ENCODE measurements around the gene CYP2C9. TPM values are rescaled to one million over a fixed set of nuclear protein-coding genes. Genes with fewer than 3 reads are reported as not detected.
"Not testable (repeated sequence)": the region's sequence is repeated elsewhere in the genome, so short reads cannot be mapped to it uniquely, and the experiment has no call there.

Gene CYP2C9
- 1 to 10 TPM in 3 of 4 donors, under 1 TPM in 1; 0.70 to 4.1 (median 2.3) TPM for polyA plus RNA-seq (ENCODE audit: insufficient read length in 4 of 4)

DNA sequence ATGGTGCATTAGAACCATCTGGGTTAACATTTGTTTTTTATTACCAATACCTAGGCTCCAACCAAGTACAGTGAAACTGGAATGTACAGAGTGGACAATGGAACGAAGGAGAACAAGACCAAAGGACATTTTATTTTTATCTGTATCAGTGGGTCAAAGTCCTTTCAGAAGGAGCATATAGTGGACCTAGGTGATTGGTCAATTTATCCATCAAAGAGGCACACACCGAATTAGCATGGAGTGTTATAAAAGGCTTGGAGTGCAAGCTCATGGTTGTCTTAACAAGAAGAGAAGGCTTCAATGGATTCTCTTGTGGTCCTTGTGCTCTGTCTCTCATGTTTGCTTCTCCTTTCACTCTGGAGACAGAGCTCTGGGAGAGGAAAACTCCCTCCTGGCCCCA lies at the start of gene CYP2C9:
Gene CYP2C9 (plus strand): TSS at position 276 of the 400 bp plus-strand sequence. CDS start 25 bp downstream, at position 301.
- no peak for DNase-seq (ENCODE audit: low read depth in 4 of 4, low spot score in 2 of 4)

- DNase-seq (ENCODE audit: low read depth in 4 of 4, low spot score in 2 of 4): no peak
Measured at GRCh38 chr10:94889123-94889522, 49.3 kb upstream of the CYP2C9 start.

GRCh38 chr10:94890264-94891022 lies 48.0 kb upstream of the CYP2C9 start:
- no peak for DNase-seq (ENCODE audit: low read depth in 4 of 4, low spot score in 2 of 4)

DNA sequence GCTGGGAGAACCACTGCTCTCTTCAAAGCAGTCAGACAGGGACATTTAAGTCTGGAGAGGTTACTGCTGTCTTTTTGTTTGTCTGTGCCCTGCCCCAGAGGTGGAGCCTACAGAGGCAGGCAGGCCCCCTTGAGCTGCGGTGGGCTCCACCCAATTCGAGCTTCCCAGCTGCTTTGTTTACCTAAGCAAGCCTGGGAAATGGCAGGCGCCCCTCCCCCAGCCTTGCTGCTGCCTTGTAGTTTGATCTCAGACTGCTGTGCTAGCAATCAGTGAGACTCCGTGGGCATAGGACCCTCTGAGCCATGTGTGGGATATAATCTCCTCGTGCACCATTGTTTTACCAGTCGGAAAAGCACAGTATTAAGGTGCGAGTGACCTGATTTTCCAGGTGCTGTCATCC lies 40.0 kb upstream of the CYP2C9 start:
- DNase-seq (ENCODE audit: low read depth in 4 of 4, low spot score in 2 of 4): not testable (repeated sequence)

- DNase-seq (ENCODE audit: low read depth in 4 of 4, low spot score in 2 of 4): no peak
Measured at GRCh38 chr10:94902080-94902479, 36.4 kb upstream of the CYP2C9 start.

- DNase-seq (ENCODE audit: low read depth in 4 of 4, low spot score in 2 of 4): peak in 1 of 4 donors; percentile 12
Measured at GRCh38 chr10:94902570-94902969, 35.9 kb upstream of the CYP2C9 start.

DNA sequence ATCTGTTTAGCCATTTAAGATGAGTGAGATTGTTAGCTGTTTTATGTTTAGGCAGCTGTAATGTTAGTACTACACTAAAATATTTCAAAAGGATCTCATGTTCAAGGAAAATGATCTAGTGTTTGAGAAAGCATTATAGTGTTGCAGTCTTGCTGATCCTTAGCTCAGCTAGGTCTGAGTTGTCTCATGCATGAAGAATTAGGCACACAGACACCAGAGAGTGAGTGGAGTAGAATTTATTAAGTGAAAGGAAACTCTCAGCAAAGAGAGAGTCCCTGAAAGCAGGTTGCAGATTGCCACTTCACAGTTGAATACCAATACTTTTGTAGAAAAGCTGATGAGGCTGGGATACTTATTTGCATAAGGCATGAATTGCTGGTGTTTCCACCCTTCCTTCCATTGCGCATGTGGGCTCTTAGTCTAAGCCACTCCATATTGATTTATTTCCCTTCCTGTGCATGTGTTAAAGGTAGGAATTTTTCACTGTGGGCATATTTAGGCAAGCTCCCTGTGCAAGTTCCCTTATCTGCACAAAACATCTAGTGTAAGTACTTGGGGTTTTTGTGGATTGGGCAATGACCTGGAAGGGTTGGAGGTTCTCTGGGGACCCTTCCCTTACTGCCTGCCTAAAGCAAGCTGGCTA lies 33.8 kb upstream of the CYP2C9 start:
- DNase-seq (ENCODE audit: low read depth in 4 of 4, low spot score in 2 of 4): not testable (repeated sequence)

- no peak for DNase-seq (ENCODE audit: low read depth in 4 of 4, low spot score in 2 of 4)
Measured at GRCh38 chr10:94916423-94916822, 22.0 kb upstream of the CYP2C9 start.

- no peak for DNase-seq (ENCODE audit: low read depth in 4 of 4, low spot score in 2 of 4)
Measured at GRCh38 chr10:94936721-94937120, 1.7 kb upstream of the CYP2C9 start.

DNA sequence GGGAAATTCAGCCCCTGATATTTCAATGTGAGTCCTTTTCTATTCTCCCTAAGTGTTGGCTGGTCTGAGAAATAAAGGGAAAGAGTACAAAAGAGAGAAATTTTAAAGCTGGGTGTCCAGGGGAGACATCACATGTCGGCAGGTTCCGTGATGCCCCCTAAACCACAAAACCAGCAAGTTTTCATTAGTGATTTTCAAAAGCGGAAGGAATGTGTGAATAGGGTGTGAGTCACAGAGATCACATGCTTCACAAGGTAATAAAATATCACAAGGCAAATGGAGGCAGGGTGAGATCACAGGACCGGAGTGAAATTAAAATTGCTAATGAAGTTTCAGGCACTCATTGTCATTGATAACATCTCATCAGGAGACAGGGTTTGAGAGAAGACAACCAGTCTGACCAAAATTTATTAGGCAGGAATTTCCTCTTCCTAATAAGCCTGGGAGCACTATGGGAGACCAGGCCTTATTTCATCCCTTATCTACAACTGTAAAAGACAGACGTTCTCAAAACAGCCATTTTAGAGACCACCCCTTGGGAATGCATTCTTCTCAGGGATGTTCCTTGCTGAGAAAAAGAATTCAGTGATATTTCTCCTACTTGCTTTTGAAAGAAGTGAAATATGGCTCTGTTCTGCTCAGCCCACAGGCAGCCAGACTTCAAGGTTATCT lies 5.1 kb downstream of the CYP2C9 start:
- DNase-seq (ENCODE audit: low read depth in 4 of 4, low spot score in 2 of 4): not testable (repeated sequence)

GRCh38 chr10:94946181-94946580 lies 7.7 kb downstream of the CYP2C9 start:
- not testable (repeated sequence) for DNase-seq (ENCODE audit: low read depth in 4 of 4, low spot score in 2 of 4)

- DNase-seq (ENCODE audit: low read depth in 4 of 4, low spot score in 2 of 4): peak in 3 of 4 donors; percentile 5 to 32 (median 14)
Measured at GRCh38 chr10:94963901-94964300, 25.4 kb downstream of the CYP2C9 start.

DNA sequence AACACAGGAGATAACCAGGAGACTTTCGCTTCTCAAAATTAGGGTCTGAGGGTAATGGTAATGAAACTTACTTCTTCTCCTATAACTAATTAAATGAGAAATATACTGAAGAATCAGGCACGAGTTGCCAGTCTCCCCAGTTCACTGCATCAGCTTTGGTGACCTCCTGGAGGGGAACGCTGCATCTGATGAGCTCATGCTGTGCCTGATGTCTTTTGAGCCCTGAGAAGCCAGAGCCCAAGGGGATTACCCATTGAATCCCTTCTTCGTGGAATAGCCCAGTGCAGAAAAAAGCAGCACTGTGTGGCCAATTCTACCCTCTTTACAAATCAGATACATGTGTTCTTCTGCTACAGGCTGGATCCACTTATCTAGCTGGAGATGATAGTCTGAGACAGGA lies 45.1 kb downstream of the CYP2C9 start:
- no peak for DNase-seq (ENCODE audit: low read depth in 4 of 4, low spot score in 2 of 4)

DNA sequence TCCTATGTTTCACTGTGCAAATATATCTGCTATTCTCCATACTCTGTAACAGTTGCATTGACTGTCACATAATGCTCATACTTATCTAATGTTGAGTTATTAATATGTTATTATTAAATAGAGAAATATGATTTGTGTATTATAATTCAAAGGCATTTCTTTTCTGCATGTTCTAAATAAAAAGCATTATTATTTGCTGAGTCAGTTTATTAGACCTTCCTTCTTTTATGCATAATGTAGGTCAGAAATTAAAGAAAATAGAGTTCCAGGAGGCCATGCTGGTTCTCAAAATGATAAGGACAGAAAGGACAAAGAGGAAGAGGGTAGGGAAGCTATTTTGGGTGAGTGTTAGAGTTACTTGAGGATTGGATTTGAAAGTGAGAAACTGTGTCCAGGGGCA lies 50.7 kb downstream of the CYP2C9 start:
- DNase-seq (ENCODE audit: low read depth in 4 of 4, low spot score in 2 of 4): no peak

DNA sequence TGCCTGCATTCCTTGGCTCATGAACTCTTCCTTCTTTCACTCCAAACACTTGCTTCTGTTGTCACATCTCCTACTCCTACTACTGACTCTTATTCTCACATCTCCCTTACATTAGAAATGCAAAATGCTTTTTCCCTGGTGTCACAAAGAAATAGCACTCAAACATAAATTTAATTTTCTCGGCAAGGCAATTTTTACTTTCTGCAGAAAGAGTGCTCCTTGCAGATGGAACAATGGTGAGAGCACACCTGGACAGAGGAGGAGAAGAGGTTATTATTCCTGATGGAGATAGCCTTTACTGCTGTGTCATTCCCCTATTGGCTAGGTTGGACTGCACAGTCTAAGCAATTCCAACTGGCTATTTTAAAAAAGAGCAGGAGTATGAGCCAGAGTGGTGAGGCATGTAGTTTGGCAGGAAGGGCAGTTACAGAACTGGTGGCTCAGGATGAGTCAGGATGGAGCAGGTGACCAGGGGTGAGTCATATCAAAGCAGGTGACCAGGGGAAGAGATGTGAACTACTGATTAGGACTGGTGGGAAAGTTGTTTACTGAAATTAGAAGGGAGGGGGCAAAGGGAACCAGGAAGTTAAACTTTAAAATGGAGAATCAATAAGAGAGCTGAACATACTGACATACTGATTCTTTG lies 52.9 kb downstream of the CYP2C9 start:
- DNase-seq (ENCODE audit: low read depth in 4 of 4, low spot score in 2 of 4): no peak

DNA sequence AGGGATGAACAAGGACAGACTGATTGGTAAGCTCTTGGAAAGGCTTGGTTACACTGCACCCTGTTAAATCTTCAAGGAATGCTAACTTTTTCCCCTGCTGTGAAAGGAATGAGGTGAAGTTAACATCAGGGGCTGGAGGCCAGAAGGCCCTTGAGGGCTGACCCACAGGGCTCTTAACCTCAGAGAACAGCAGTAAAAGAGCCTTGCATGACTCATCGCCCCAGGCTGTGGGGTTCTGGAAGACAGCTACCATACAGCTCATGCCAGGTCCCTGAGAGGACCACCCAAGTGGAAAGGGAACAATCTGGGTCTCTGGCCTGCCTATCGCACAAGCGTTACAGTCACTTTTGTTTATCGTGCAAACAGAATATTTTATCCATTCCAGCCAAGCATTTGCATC lies 54.4 kb downstream of the CYP2C9 start:
- DNase-seq (ENCODE audit: low read depth in 4 of 4, low spot score in 2 of 4): no peak

GRCh38 chr10:94997741-94998174 lies 59.3 kb downstream of the CYP2C9 start:
- DNase-seq (ENCODE audit: low read depth in 4 of 4, low spot score in 2 of 4): no peak

DNA sequence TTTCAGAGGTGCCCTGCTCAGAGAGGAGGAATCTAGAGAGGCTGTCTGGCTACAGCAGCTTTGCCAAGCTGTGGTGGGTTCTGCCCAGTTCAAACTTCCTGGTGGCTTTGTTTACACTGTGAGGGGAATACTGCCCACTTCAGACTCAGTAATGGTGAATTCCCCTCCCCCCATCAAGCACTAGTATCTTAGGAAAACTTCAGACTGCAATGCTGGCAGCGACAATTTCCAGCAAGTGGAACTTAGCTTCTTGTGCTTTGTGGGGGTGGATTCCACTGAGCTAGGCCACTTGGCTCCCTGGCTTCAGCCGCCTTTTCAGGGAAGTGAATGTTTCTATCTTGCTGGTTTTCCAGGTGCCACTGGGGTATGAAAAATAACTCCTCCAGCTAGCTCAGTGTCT lies 88.0 kb downstream of the CYP2C9 start:
- DNase-seq (ENCODE audit: low read depth in 4 of 4, low spot score in 2 of 4): no peak

DNA sequence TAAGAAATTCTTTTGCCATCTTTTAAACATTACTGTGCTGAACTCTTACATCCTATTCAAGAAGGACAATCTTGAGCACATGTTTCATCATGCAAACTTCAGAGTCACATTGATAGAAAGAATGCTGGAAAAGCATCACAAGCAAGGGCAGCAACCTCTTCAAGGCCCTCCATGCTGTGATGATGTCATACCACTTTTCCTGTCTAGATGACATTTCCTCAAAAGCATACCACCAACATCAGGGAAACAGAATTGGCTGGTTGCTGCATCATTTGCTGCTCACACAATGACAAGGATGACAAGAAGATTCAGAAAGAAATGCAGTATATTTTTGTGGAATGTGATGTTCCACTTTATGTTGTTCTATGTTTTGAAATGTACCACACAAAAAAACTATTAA lies 93.2 kb downstream of the CYP2C9 start:
- no peak for DNase-seq (ENCODE audit: low read depth in 4 of 4, low spot score in 2 of 4)

- no peak for DNase-seq (ENCODE audit: low read depth in 4 of 4, low spot score in 2 of 4)
Measured at GRCh38 chr10:95034401-95034800, 95.9 kb downstream of the CYP2C9 start.

Data from left renal cortex interstitium (tissue), 4 donors.